NK-92 (cell line): ENCODE results near the gene NADSYN1.

Experiments used
- DNase-seq: peaks from one replicate; lab custom pipeline; 2025; ENCODE audit not compliant: unreplicated experiment; lab: John Stamatoyannopoulos, UW

NADSYN1 gene

DNA sequence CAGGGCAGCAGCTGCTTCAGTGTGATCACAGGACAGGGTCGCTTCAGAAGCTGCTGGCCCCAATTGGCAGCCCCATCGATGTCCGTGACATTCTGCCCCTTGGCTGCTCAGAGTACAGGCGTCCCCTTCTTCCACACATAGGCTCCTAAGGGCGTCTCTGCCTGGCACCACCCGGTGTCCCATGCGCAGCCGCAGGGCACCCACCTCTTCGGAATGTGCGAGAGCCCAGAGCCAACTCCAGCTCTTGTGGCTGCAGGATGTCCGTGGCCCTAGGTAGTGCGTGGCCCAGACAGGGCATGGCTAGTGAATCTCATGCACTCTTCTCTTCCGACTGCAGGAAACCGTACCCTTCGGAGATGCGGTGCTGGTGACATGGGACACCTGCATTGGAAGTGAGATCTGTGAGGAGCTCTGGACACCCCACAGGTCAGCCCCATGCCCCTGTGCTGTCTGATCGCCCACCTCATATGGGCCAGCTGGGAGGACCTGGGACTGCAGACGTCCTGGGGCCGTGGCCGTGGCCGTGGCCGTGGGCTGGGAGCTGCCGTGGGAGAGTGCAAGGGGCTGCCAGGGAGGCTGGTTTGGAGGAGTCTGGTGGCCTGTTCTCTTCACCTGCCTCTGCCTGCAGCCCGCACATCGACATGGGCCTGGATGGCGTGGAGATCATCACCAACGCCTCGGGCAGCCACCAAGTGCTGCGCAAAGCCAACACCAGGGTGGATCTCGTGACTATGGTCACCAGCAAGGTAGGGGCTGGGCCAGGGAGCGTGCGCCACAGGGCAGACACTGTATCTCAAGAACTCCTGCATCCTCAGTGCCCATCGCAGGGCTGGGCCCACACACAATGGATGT, 20.2 kb downstream of the NADSYN1 start:
- DNase-seq, result no peak

GRCh38 chr11:71473793-71474080, 20.7 kb downstream of the NADSYN1 start:
- no peak for DNase-seq

- DNase-seq, result no peak
Measured at GRCh38 chr11:71474141-71474770, 21.3 kb downstream of the NADSYN1 start.

- DNase-seq, result no peak
Measured at GRCh38 chr11:71474771-71475483, 21.9 kb downstream of the NADSYN1 start.

DNA sequence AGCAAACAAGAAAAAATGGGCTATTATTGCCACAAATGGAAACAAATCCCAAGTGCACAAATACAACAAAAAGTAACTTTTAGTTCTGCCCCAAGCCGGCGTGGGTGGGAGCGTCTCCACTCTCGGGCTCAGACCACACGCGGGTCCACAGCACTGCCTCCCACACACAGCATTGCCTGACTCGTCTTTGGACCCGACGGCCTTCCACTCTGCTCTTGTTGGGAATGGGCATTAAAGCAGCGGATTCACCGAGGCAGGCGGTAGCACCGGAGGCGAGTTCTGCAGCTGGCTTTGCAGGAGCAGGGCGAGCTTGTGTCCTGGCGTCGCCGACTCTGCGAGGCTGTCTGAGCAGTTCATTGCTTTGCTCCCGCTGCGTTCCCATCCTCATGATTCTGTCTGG, 23.0 kb downstream of the NADSYN1 start:
- DNase-seq, result no peak

DNA sequence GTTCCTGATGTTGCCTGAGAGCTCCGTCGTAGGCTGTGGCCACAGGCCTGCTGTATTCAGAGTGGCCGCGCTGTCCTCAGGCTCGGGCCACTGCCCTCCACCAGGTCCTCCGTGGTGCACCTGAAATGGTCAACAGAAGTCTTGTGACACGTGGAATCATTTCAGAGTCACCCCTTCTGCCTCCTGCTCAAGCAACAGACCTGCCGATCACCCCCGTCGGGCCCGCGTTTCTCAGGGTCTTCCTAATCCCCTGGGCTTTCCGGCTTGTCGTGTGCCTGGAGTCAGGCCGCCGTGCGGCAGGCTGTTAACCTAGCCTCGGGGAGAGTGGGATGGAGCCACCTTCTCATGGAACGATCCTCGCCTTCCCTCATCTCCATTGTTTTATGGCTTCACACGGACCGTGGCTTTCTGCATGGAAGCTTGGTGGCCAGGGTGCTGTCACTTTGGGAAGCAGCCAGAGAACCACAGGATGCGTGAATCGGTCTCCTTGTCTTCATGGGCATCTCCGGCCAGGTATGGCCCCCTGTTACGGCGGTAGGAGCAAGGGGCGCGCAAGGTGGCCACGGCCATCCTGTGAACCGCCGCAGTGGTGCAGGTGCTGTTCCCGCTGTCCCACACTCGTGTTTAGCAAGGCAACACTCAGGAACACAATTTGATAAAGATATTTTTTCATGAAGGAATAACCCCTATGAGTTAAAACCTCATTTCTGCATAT, 24.1 kb downstream of the NADSYN1 start:
- DNase-seq, result no peak

- no peak for DNase-seq
Measured at GRCh38 chr11:71477641-71478527, 24.9 kb downstream of the NADSYN1 start.

DNA sequence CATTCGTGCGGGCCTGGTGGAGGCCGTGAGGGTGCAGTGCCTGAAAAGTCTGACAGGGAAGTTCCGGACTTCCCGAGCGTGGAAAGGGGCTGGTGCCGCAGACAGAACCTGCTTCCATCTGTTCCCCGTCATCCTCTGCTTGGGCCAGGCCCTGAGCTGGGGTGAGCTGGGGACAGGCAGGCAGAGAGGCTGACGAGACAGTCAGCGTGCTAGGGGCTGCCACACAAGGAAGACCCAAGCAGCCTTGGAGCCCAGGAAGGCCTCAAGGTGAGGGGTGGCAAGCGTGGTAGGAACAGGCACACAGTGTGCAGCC, 25.5 kb downstream of the NADSYN1 start:
- DNase-seq, result no peak

DNA sequence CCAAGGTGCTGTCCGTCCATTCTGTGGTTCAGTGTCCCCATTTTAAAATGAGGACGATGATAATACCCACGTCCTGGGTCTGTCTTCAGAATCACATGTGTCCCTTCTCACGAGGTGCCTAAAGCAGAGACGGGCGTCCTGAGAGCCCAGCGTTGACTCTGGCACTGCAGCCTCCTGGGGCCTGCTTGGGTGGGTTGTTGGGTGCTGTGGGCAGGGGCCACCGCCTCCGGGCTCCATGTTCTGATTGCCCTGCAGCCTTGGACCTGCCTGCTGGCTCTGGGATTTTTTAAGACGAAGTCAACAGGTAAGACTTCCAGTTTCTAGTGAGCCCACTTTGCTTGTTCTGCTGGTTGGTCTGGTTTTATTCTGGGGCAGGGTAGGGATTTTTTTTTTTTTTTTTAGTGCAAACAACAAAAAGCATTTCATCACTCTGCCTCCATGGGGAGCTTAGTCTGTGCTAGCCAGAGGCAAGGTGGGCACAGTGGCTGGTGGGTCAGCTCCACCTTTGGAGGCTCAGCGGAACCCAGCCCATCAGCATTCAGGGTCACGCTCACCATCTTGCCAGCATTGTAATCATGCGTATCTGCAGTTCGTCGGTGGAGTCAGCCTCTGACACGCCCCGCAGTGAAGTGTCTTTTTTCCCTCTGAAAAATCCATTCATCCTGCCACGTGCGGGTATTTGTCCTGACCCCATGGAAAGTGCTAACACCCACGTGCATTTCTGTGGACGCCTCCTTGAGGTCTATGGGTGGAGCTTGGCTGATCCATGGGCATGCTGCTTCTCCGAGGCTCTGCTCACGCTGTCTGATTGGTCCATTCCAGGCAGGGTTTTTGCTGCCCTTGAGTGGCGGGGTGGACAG, 28.3 kb downstream of the NADSYN1 start:
- no peak for DNase-seq

GRCh38 chr11:71482216-71482615, 29.2 kb downstream of the NADSYN1 start:
- no peak for DNase-seq

GRCh38 chr11:71482746-71483364, 29.9 kb downstream of the NADSYN1 start:
- no peak for DNase-seq

- no peak for DNase-seq
Measured at GRCh38 chr11:71483692-71484091, 30.7 kb downstream of the NADSYN1 start.

DNA sequence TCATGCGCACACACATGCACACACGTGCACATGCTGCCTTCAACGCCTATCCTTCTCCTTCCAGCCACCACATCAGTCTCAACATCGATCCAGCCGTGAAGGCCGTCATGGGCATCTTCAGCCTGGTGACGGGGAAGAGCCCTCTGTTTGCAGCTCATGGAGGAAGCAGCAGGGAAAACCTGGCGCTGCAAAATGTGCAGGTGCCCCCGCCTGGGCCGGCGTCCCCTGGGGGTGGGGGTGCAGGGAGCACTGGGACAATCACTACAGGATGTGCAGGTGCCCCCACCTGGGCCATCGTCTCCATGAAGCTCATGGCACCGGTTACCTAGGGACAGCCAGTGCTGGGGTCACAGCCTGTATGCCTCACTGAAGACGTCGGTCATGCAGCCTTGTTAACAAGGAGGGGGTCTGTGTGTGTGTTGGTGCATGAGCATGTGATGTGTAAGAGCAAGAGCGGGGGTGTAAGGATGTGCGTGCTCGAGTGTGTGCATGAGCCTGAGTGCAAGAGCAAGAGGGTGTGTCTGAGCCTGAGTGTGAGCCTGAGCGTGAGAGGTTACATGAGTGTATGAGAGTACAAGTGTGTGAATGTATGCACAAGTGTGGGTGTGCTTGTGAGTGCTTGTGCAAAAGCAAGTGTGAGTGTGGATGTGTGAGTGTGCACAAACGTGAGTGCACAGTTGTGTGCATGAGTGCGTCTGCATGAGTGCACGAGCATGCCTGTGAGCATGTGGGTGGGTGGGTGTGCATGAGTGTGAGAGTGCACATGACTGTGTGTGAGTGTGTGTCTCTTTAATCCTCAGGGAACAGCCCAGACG, 31.5 kb downstream of the NADSYN1 start:
- no peak for DNase-seq

DNA sequence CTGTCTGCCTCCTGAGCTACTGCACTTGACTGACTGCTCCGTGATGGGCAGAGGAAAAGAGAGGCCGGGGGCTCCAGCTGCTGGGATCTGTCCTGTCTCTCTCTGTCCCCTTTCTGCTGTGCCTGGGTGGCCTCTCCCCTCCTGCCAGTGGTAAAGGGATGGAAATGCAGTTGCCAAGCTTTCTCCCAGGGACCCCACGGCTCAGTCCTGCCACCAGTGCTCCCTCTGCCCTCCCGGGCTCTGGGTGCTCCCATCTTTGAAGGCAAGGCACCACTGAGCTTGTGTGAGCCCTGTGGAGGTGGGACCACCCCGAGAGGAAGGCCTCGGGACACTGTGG, 32.0 kb downstream of the NADSYN1 start:
- DNase-seq, result no peak

- DNase-seq, result no peak
Measured at GRCh38 chr11:71485466-71485865, 32.5 kb downstream of the NADSYN1 start.

DNA sequence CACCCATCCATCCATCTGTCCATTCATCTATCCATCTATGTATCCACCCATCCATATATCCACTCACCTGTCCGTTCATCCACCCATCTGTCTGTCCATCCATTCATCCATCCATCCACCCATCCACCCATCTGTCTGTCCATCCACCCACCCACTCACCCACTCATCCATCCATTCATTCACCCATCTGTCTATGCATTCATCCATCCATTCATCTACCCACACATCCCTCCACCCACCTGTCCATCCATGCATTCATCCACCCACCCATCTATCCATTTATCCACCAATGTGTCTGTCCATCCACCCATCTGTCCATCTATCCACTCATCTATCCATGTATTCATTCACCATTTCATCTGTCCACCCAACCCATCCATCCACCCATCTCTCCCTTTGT, 33.3 kb downstream of the NADSYN1 start:
- DNase-seq, result no peak

- no peak for DNase-seq
Measured at GRCh38 chr11:71488681-71489270, 35.8 kb downstream of the NADSYN1 start.

DNA sequence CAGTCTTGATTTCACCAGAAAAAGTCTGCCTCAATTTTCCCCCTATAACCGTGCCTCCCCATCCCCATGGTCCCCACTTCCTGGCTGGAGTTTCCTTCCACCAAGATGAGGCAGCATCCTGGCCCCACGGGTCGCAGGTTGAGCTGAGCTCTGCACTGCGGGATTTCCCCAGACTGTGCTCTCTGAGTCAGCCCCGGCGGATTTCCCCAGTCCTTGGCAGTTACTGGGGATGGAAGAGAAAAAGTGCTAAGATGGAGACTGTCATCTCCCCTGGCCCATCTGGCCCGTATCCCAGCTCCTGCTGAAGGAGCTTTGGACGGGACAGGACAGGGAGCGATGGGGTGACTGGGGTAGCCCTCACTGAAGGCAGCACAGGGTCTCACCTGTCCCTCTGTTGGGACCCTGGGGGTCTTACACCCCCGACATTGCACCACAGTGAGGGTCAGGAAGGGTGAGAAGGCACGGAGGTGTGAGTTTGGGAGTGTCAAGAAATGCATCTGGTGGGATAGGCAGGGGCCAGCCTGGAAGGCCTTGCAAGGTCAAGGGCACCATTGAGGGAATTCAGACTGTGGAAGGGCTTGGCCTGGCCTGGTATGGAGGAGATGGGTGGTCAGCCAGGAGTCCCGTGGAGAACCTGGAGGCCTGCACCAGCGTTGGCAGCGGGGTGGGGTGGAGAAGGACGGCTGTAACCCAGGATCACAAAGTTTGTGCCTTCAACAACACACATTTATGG, 36.5 kb downstream of the NADSYN1 start:
- DNase-seq, result no peak
